K562 (cell line): Measurements from ENCODE around the gene FUZ. TPM values are rescaled to one million over a fixed set of nuclear protein-coding genes. Genes with fewer than 3 reads are reported as not detected.
A peak's percentile ranks its signal among the peaks of the same experiment; 100 is the strongest.

Experiments
- ATAC-seq: fragments of 200-7000 bp; cut with Tn5 transposase; 3 replicates; pipeline ENCODE4 v1.9.1; 2020; ENCODE audit warnings: moderate library complexity
- BruUV-seq: library from RNA; stranded (reverse); fragments of 400-500 nt; replicated peaks from 2 replicates; lab custom pipeline; 2021; lab: Mats Ljungman, UMichigan
- CTCF ChIA-PET: fragments of 300-600 bp; formaldehyde crosslinking; extraction: SDS; loops from one replicate; lab custom pipeline; 2021; ENCODE audit warnings: low intra/inter-chr PET ratio; lab: Yijun Ruan, JAX
- POLR2A ChIA-PET: fragments of 300-600, 350-650 bp; sonication (Branson Sonifier 250); formaldehyde crosslinking; extraction: SDS; loops from one replicate; lab custom pipeline; 2021; ENCODE audit warnings: antibody characterized with exemption, inconsistent platforms; lab: Yijun Ruan, JAX
- DNase-seq, 4 experiments: peaks; one replicate each; pipeline versions ENCODE4 v3.0.0 to v3.0.0-alpha.2; 2011 to 2018; ENCODE audit warnings: low spot score in 3 of 4, mixed read lengths in 3 of 4; ENCODE audit errors: extremely low read depth in 1 of 4
- FAIRE-seq: peaks from 2 replicates; lab custom pipeline; 2011; peaks lifted over from hg19 to GRCh38; lab: Jason Lieb, UNC
- H2AFZ ChIP-seq: 2 replicates; pipeline ENCODE4 v1.6.0; 2011; ENCODE audit warnings: low read depth, low read length, control low read depth, inconsistent platforms
- H3K27ac ChIP-seq: fragments of 200-600 bp; 3 replicates; pipeline ENCODE4 v1.8.0; 2011; ENCODE audit warnings: low read depth, mild to moderate bottlenecking, control low read depth, inconsistent platforms, low read length, moderate library complexity, mixed read lengths; ENCODE audit errors: extremely low read depth
- H3K27me3 ChIP-seq, 2 experiments: fragments of 300-600 bp in 1 of 2; 2 replicates in 1 of 2; 3 replicates in 1 of 2; pipeline versions ENCODE4 v1.6.0 to v1.8.0; 2011; ENCODE audit warnings: inconsistent platforms in 2 of 2, low read length in 2 of 2, mild to moderate bottlenecking in 1 of 2, mixed read lengths in 1 of 2, moderate library complexity in 1 of 2; ENCODE audit not compliant: control insufficient read depth in 2 of 2, insufficient read depth in 2 of 2
- H3K36me3 ChIP-seq: fragments of 300-600 bp; 3 replicates; pipeline ENCODE4 v1.8.0; 2011; ENCODE audit warnings: mild to moderate bottlenecking, low read length, inconsistent platforms; ENCODE audit not compliant: control insufficient read depth, insufficient read depth
- H3K4me1 ChIP-seq, 2 experiments: fragments of 200-600 bp in 1 of 2; replicated peaks in 1 of 2; 2 replicates in 1 of 2; 3 replicates in 1 of 2; pipeline versions ENCODE4 v1.5.1 to v1.8.0; 2011; ENCODE audit warnings: inconsistent platforms in 2 of 2, low read length in 2 of 2, mild to moderate bottlenecking in 1 of 2, mixed read lengths in 1 of 2, moderate library complexity in 1 of 2; ENCODE audit not compliant: control insufficient read depth in 2 of 2, insufficient read depth in 2 of 2
- H3K4me2 ChIP-seq: 2 replicates; pipeline ENCODE4 v1.6.1; 2011; ENCODE audit warnings: low read length, control low read depth, inconsistent platforms, mixed read lengths; ENCODE audit not compliant: insufficient read depth
- H3K4me3 ChIP-seq: fragments of 200-600 bp; sonication (generic), shearing (Covaris generic); 2 replicates; pipeline ENCODE4 v1.5.1; 2016; ENCODE audit warnings: control low read depth, inconsistent platforms
- H3K79me2 ChIP-seq: fragments of 200-600 bp; 3 replicates; pipeline ENCODE4 v1.8.0; 2011; ENCODE audit warnings: low read length, inconsistent platforms; ENCODE audit not compliant: control insufficient read depth, insufficient read depth
- H3K9ac ChIP-seq, 2 experiments: 2 replicates each; pipeline versions ENCODE4 v1.6.0 to v1.6.1; 2011; ENCODE audit warnings: low read depth in 2 of 2, low read length in 2 of 2, control low read depth in 1 of 2, inconsistent platforms in 1 of 2, mild to moderate bottlenecking in 1 of 2, mixed read lengths in 1 of 2; ENCODE audit not compliant: insufficient read depth in 1 of 2
- H3K9me1 ChIP-seq: one replicate; pipeline ENCODE4 v1.6.0; 2011; ENCODE audit warnings: inconsistent platforms, mild to moderate bottlenecking, low read length, moderate library complexity; ENCODE audit not compliant: control insufficient read depth, insufficient read depth
- H3K9me3 ChIP-seq: replicated peaks from 2 replicates; pipeline ENCODE4 v1.5.1; 2011; ENCODE audit warnings: low read depth, low read length, inconsistent platforms; ENCODE audit not compliant: control insufficient read depth, insufficient read depth
- H4K20me1 ChIP-seq: replicated peaks from 2 replicates; pipeline ENCODE4 v1.6.1; 2011; ENCODE audit warnings: low read length, inconsistent platforms, mixed read lengths; ENCODE audit not compliant: control insufficient read depth, insufficient read depth
- CBFA2T2 ChIP-seq: fragments of 450-650 bp; conservative IDR thresholded peaks from 2 replicates; pipeline ENCODE4 v1.6.1; 2017; ENCODE audit warnings: mild to moderate bottlenecking
- CXXC5 ChIP-seq: fragments of 250-450 bp; sonication (Bioruptor Pico); IDR thresholded peaks from 2 replicates; pipeline ENCODE4 v1.8.0; 2022; ENCODE audit warnings: inconsistent platforms, mild to moderate bottlenecking, moderate library complexity
- EGR1 ChIP-seq: fragments of 450-650 bp; conservative IDR thresholded peaks from 2 replicates; pipeline ENCODE4 v1.6.1; 2017; ENCODE audit warnings: mild to moderate bottlenecking
- HNRNPL ChIP-seq: fragments of 200-400 bp; formaldehyde crosslinking; IDR thresholded peaks from 2 replicates; pipeline ENCODE4 v1.6.1; 2017; ENCODE audit warnings: low read depth, mild to moderate bottlenecking, low read length
- SIRT6 ChIP-seq: IDR thresholded peaks from one replicate; pipeline ENCODE4 v1.6.1; 2012; ENCODE audit warnings: low read depth, mild to moderate bottlenecking, control low read depth, inconsistent platforms, low read length, moderate library complexity
- SP1 ChIP-seq: sonication (generic); formaldehyde crosslinking; IDR thresholded peaks from 2 replicates; pipeline ENCODE4 v1.8.1; 2022; ENCODE audit warnings: mild to moderate bottlenecking, missing genetic modification reagents
- ZFP30 ChIP-seq: fragments of 250-450 bp; sonication (Bioruptor Pico); IDR thresholded peaks from 2 replicates; pipeline ENCODE4 v1.8.0; 2022; ENCODE audit warnings: moderate library complexity, mild to moderate bottlenecking, inconsistent platforms, borderline replicate concordance
- WGBS: fragments of 100-300 bp; shearing (Covaris generic); methylation state at CpG from one replicate; pipeline ENCODE4 v1.1.6; 2016; ENCODE audit warnings: low coverage, mixed read lengths; ENCODE audit not compliant: insufficient coverage; ENCODE audit errors: missing lambda C conversion rate; 5-methylcytosine and 5-hydroxymethylcytosine counted together
- in situ Hi-C: fragments of 300-500 bp; cut with MboI; formaldehyde crosslinking; loops from 4 replicates; pipeline ENCODE4 v1.15.0; 2018; ENCODE audit warnings: inconsistent platforms, mixed read lengths
- intact Hi-C: fragments of 100-400 bp; cut with micrococcal nuclease; formaldehyde crosslinking; loops from 2 replicates; pipeline ENCODE4 v1.14.2; 2022
- polyA plus RNA-seq, 8 experiments: library from polyadenylated mRNA; depleted of rRNA in 4 of 8; stranded (reverse) in 5 of 8; unstranded in 3 of 8; fragments of >200 nt; fragmentation: Nextera tagmentation in 2 of 8; fragmentation: Illumina TruSeq in 1 of 8; extraction: Ambion mirVana in 2 of 8; extraction: Trizol in 1 of 8; gene quantifications; 2 replicates each; pipeline versions ENCODE4 v1.2.1 to v1.2.3, GENCODE V29; 2011 to 2014; ENCODE audit warnings: inconsistent platforms in 1 of 8, missing spikeins in 1 of 8
- total RNA-seq, 7 experiments: library from RNA; depleted of rRNA in 6 of 7; stranded (reverse); fragments of >200 nt in 6 of 7; fragmentation: Illumina TruSeq in 2 of 7; extraction: Trizol in 2 of 7; gene quantifications; 2 replicates each; pipeline versions ENCODE4 v1.2.1 to v1.2.3, GENCODE V29; 2011 to 2021; ENCODE audit warnings: low replicate concordance in 1 of 7
- TF ChIP-seq, protein P1 (sequence below): sonication (generic); formaldehyde crosslinking; IDR thresholded peaks from 2 replicates; pipeline ENCODE4 v1.8.1; 2022; ENCODE audit warnings: missing genetic modification reagents
- TF ChIP-seq, protein P2 (sequence below): fragments of 250-450 bp; sonication (Bioruptor Pico); IDR thresholded peaks from 2 replicates; pipeline ENCODE4 v1.8.0; 2022; ENCODE audit warnings: inconsistent platforms, mild to moderate bottlenecking, moderate library complexity, borderline replicate concordance
- TF ChIP-seq, protein P3 (sequence below), 2 experiments: fragments of 450-650 bp; conservative IDR thresholded peaks; 2 replicates each; pipeline ENCODE4 v1.6.1; 2017; ENCODE audit warnings: mild to moderate bottlenecking in 2 of 2, moderate library complexity in 2 of 2
- TF ChIP-seq, protein P4 (sequence below), 3 experiments: fragments of 200-800 bp in 1 of 3; fragments of 250-450 bp in 1 of 3; fragments of 450-650 bp in 1 of 3; sonication (Bioruptor Pico) in 1 of 3; sonication (Bioruptor generic) in 1 of 3; formaldehyde crosslinking in 1 of 3; IDR thresholded peaks; 2 replicates each; pipeline versions ENCODE4 v1.6.1 to v1.8.0; 2016 to 2022; ENCODE audit warnings: mild to moderate bottlenecking in 2 of 3, missing genetic modification characterization in 2 of 3, missing compliant biosample characterization in 1 of 3, moderate library complexity in 1 of 3

Gene FUZ
- total and polyA plus RNA-seq, 9 of the 15 experiments (the other 6 are each of a cell fraction or from before 2014, with no cell fraction given) = 0.17 to 7.6 (median 3.6) TPM; not detected in 1

DNA sequence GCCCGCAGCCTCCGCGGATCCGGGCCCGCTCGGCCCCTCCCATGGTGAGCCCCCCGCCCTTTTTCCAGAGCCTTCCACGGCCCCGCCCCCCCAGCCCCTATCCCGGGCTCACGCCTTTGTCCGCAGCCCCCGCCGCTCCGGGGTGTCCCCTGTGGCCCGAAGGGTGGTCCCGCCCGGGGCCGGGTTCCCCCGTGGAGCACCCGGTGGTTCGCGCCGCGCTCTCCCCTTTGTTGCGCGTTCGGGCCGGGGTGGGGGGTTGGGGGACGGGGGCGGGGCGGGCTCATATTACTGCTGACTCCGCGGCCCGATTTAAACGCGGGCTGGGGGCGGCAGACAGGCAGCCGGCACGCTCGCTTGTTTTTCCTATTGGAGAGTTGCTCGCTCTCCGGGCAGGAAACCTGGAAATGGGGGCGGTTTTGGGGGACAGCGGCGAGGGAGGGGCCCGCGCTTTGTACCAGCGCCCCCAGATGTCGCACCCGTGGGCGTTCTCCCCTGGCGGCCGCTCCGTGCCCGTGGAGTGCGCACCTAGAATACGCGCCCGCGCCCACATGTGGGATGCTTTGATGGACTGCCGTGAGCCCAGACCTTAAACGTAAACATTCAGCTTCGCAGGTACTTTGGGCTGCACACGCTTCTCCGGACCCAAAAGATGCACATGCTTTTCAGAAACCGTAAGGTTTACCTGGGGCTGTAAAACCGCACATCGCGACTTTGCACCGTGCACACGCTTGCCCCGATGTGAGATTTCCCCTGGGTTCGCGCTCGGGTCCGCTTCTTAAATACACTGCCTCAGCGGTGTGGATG lies 38.6 kb upstream of the FUZ start:
- Histone ChIP-seq H3K79me2 (peaks cover 54% of the 10 kb centered on the region), H3K4me1 (peaks cover 39 to 70% of the 10 kb centered on the region in 2 experiments), H3K27ac (peak overlapping the region; percentile 100), H3K9me3 (0 out of 2 replicates have a peak, but pooled peaks cover 6% of the 10 kb centered on the region), H3K4me2 (peak overlapping the region; percentile 92), H2AFZ (peak overlapping the region; percentile 97; the same call in 1 of the 2 replicates), H4K20me1 (peaks cover 16% of the 10 kb centered on the region), H3K36me3 (peaks cover 42% of the 10 kb centered on the region), H3K27me3 (no peaks in the 10 kb centered on the region), H3K9me1 (peaks cover 11% of the 10 kb centered on the region), H3K9ac (peak overlapping the region; percentile 97 to 99), H3K4me3 (peak overlapping the region; percentile 87)
- ChIA-PET POLR2A (interaction anchor here (1.0 to 1.7 kb wide), 4 partner anchors 9 to 22 kb away, joined by 5 to 6 read pairs (median 5); no protein-coding TSS in a partner anchor), CTCF (no interaction called here)
- no TSS peak for BruUV-seq
- intact Hi-C loops = no loop called here
- ATAC-seq = no peak
- WGBS = 5% methylated on average over 39 of the region's 78 CpGs
- in situ Hi-C loops = no loop called here
- DNase-seq = peak; percentile 55 to 89 (median 77)
- no peak for FAIRE-seq
- TF ChIP-seq HNRNPL = no peak
- no peak for TF ChIP-seq SP1 (CRISPR knock-in tag)
- TF ChIP-seq, protein P1, sequence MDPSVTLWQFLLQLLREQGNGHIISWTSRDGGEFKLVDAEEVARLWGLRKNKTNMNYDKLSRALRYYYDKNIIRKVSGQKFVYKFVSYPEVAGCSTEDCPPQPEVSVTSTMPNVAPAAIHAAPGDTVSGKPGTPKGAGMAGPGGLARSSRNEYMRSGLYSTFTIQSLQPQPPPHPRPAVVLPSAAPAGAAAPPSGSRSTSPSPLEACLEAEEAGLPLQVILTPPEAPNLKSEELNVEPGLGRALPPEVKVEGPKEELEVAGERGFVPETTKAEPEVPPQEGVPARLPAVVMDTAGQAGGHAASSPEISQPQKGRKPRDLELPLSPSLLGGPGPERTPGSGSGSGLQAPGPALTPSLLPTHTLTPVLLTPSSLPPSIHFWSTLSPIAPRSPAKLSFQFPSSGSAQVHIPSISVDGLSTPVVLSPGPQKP (CRISPR knock-in tag) = no peak
- TF ChIP-seq CXXC5 = peak; percentile 7; the same call in 1 of the 2 replicates
- TF ChIP-seq, protein P2, sequence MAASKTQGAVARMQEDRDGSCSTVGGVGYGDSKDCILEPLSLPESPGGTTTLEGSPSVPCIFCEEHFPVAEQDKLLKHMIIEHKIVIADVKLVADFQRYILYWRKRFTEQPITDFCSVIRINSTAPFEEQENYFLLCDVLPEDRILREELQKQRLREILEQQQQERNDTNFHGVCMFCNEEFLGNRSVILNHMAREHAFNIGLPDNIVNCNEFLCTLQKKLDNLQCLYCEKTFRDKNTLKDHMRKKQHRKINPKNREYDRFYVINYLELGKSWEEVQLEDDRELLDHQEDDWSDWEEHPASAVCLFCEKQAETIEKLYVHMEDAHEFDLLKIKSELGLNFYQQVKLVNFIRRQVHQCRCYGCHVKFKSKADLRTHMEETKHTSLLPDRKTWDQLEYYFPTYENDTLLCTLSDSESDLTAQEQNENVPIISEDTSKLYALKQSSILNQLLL (CRISPR knock-in tag) = no peak
- no peak for TF ChIP-seq ZFP30 (CRISPR knock-in tag)
- no peak for TF ChIP-seq SIRT6
- peak; percentile 67 for TF ChIP-seq EGR1
- no peak for TF ChIP-seq CBFA2T2
- TF ChIP-seq, protein P3, sequence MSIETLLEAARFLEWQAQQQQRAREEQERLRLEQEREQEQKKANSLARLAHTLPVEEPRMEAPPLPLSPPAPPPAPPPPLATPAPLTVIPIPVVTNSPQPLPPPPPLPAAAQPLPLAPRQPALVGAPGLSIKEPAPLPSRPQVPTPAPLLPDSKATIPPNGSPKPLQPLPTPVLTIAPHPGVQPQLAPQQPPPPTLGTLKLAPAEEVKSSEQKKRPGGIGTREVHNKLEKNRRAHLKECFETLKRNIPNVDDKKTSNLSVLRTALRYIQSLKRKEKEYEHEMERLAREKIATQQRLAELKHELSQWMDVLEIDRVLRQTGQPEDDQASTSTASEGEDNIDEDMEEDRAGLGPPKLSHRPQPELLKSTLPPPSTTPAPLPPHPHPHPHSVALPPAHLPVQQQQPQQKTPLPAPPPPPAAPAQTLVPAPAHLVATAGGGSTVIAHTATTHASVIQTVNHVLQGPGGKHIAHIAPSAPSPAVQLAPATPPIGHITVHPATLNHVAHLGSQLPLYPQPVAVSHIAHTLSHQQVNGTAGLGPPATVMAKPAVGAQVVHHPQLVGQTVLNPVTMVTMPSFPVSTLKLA (conservative IDR thresholded peaks at IDR 0.05) = peak in 1 of 2 experiments; percentile 41; a peak in 1 of 4 replicates
- TF ChIP-seq, protein P4, sequence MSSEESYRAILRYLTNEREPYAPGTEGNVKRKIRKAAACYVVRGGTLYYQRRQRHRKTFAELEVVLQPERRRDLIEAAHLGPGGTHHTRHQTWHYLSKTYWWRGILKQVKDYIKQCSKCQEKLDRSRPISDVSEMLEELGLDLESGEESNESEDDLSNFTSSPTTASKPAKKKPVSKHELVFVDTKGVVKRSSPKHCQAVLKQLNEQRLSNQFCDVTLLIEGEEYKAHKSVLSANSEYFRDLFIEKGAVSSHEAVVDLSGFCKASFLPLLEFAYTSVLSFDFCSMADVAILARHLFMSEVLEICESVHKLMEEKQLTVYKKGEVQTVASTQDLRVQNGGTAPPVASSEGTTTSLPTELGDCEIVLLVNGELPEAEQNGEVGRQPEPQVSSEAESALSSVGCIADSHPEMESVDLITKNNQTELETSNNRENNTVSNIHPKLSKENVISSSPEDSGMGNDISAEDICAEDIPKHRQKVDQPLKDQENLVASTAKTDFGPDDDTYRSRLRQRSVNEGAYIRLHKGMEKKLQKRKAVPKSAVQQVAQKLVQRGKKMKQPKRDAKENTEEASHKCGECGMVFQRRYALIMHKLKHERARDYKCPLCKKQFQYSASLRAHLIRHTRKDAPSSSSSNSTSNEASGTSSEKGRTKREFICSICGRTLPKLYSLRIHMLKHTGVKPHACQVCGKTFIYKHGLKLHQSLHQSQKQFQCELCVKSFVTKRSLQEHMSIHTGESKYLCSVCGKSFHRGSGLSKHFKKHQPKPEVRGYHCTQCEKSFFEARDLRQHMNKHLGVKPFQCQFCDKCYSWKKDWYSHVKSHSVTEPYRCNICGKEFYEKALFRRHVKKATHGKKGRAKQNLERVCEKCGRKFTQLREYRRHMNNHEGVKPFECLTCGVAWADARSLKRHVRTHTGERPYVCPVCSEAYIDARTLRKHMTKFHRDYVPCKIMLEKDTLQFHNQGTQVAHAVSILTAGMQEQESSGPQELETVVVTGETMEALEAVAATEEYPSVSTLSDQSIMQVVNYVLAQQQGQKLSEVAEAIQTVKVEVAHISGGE (CRISPR knock-in tag; IDR thresholded peaks at IDR 0.05) = no peak
